PC-3 (cell line): Measurements from ENCODE around the gene FGFRL1. TPM values are rescaled to one million over a fixed set of nuclear protein-coding genes. Genes with fewer than 3 reads are reported as not detected.

Experiments used
- ATAC-seq: fragments of 200-7000 bp; cut with Tn5 transposase; 2 replicates; pipeline ENCODE4 v1.9.1; 2020; ENCODE audit warnings: mild to moderate bottlenecking, moderate library complexity
- BruUV-seq: library from RNA; stranded (reverse); fragments of 400-500 nt; replicated peaks from 2 replicates; lab custom pipeline; 2021; lab: Mats Ljungman, UMichigan
- CTCF ChIA-PET: fragments of 300-600 bp; sonication (Branson Sonifier 250); formaldehyde crosslinking; loops from one replicate; lab custom pipeline; 2022; ENCODE audit warnings: antibody characterized with exemption; lab: Charles Lee
- POLR2A ChIA-PET: fragments of 300-600 bp; sonication (Branson Sonifier 250); formaldehyde crosslinking; loops from one replicate; lab custom pipeline; 2022; ENCODE audit warnings: antibody characterized with exemption; ENCODE audit not compliant: unreplicated experiment; lab: Charles Lee
- DNase-seq: peaks from one replicate; pipeline ENCODE4 v3.0.0-alpha.2; 2015
- H2AFZ ChIP-seq: fragments of 300-600 bp; sonication (generic); 2 replicates; pipeline ENCODE4 v1.6.0; 2016; ENCODE audit warnings: antibody characterized with exemption, low read length
- H3F3A ChIP-seq: fragments of 300-600 bp; sonication (generic); one replicate; pipeline ENCODE4 v1.6.0; 2017; ENCODE audit warnings: antibody characterized with exemption, low read length, control low read depth, mild to moderate bottlenecking; ENCODE audit not compliant: unreplicated experiment
- H3K27ac ChIP-seq: fragments of 300-600 bp; sonication (generic); 2 replicates; pipeline ENCODE4 v1.5.1; 2016; ENCODE audit warnings: mild to moderate bottlenecking, low read length
- H3K27me3 ChIP-seq: fragments of 300-600 bp; sonication (generic); 2 replicates; pipeline ENCODE4 v1.6.1; 2016; ENCODE audit warnings: low read length, mixed read lengths
- H3K36me3 ChIP-seq: fragments of 300-600 bp; sonication (generic); 2 replicates; pipeline ENCODE4 v1.6.1; 2016; ENCODE audit warnings: low read depth, mixed run types, low read length, mixed read lengths
- H3K4me1 ChIP-seq: fragments of 300-600 bp; sonication (generic); 2 replicates; pipeline ENCODE4 v1.5.1; 2016; ENCODE audit warnings: low read length; ENCODE audit not compliant: insufficient read depth
- H3K4me2 ChIP-seq: fragments of 300-600 bp; sonication (generic); 2 replicates; pipeline ENCODE4 v1.6.0; 2016; ENCODE audit warnings: low read length
- H3K4me3 ChIP-seq: fragments of 300-600 bp; sonication (generic); 2 replicates; pipeline ENCODE4 v1.5.1; 2016; ENCODE audit warnings: mild to moderate bottlenecking, low read length, mixed read lengths
- H3K79me2 ChIP-seq: fragments of 300-600 bp; sonication (generic); 2 replicates; pipeline ENCODE4 v1.6.1; 2017; ENCODE audit warnings: low read length, mixed read lengths
- H3K9ac ChIP-seq: fragments of 300-600 bp; sonication (generic); 2 replicates; pipeline ENCODE4 v1.6.0; 2016; ENCODE audit warnings: mild to moderate bottlenecking, low read length
- H3K9me2 ChIP-seq: fragments of 300-600 bp; sonication (generic); replicated peaks from 2 replicates; pipeline ENCODE4 v1.6.1; 2016; ENCODE audit warnings: mixed run types, low read length, mixed read lengths
- H3K9me3 ChIP-seq: fragments of 300-600 bp; sonication (generic); 2 replicates; pipeline ENCODE4 v1.6.1; 2016; ENCODE audit warnings: low read length, mixed read lengths
- H4K20me1 ChIP-seq: fragments of 300-600 bp; sonication (generic); 2 replicates; pipeline ENCODE4 v1.6.1; 2016; ENCODE audit warnings: low read length, mixed read lengths
- CTCF ChIP-seq: fragments of 300-600 bp; sonication (generic); conservative IDR thresholded peaks from 2 replicates; pipeline ENCODE4 v1.5.1; 2017; ENCODE audit warnings: antibody characterized with exemption, low read depth, mild to moderate bottlenecking, low read length
- EZH2 ChIP-seq: fragments of 300-600 bp; sonication (generic); IDR thresholded peaks from one replicate; pipeline ENCODE4 v1.6.1; 2017; ENCODE audit warnings: antibody characterized with exemption, mild to moderate bottlenecking, low read length; ENCODE audit not compliant: unreplicated experiment
- EZH2phosphoT487 ChIP-seq: fragments of 300-600 bp; sonication (generic); IDR thresholded peaks from 2 replicates; pipeline ENCODE4 v1.6.1; 2018; ENCODE audit warnings: mild to moderate bottlenecking, antibody characterized with exemption, low read length, borderline replicate concordance
- intact Hi-C: fragments of 100-400 bp; cut with micrococcal nuclease; formaldehyde crosslinking; loops from 2 replicates; pipeline ENCODE4 v1.9.0; 2023
- total RNA-seq: library from RNA; depleted of rRNA; stranded (reverse); fragments of >200 nt; gene quantifications from 2 replicates; pipeline ENCODE4 v1.2.3, GENCODE V29; 2014

FGFRL1 gene
- total RNA-seq, 1 experiment from 2014 or later: 31.2 TPM

DNA sequence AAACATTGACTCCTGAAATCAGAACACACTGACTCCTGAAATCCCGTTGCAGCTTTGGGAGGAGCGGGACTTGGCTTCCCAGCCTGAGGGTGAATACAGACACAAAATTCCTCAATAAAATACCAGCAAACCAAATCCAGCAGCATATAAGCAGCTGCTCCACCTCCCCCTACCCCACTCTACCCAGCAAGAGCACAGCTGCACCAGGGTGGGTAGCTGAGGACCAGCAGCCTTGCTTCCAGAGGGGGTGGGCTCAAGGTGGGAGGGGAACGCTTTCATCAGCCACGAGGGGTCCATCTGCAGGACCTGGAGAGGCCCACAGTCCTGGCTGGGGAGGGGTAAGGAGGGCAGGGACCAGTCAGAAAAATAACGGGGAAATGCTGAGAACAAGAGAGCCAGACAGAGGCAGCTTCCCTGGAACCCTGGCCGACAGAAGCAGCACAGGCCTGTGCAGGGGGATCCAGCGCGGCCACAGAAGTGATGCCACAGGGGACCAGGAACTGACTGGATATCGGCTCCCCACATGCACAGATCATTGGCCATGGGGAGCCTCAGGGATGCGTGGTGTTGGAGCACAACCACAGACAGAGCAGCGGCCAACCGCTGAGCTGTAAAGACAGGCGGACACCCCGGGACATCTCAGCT is 49.8 kb downstream of the FGFRL1 start:
- no peak overlapping the region for H2AFZ ChIP-seq
- H4K20me1 ChIP-seq: no peaks in the 10 kb centered on the region
- H3K9me3 ChIP-seq: no peaks in the 10 kb centered on the region
- H3F3A ChIP-seq: no peaks in the 10 kb centered on the region
- intact Hi-C loops: no loop called here
- H3K79me2 ChIP-seq: no peaks in the 10 kb centered on the region
- no peaks in the 10 kb centered on the region for H3K36me3 ChIP-seq
- TF ChIP-seq EZH2phosphoT487 (no peak), EZH2 (no peak), CTCF (no peak)
- ATAC-seq (no peak), DNase-seq (no peak)
- no peak overlapping the region for H3K4me3 ChIP-seq
- H3K4me1 ChIP-seq: peaks cover 11% of the 10 kb centered on the region; the same call in 1 of the 2 replicates
- no TSS peak for BruUV-seq
- H3K27ac ChIP-seq: no peak overlapping the region
- no peak overlapping the region for H3K4me2 ChIP-seq
- no peak overlapping the region for H3K9ac ChIP-seq
- H3K9me2 ChIP-seq: no peaks in the 10 kb centered on the region
- CTCF ChIA-PET: no interaction called here
- POLR2A ChIA-PET: no interaction called here
- peaks cover 26% of the 10 kb centered on the region; the same call in 1 of the 2 replicates for H3K27me3 ChIP-seq

DNA sequence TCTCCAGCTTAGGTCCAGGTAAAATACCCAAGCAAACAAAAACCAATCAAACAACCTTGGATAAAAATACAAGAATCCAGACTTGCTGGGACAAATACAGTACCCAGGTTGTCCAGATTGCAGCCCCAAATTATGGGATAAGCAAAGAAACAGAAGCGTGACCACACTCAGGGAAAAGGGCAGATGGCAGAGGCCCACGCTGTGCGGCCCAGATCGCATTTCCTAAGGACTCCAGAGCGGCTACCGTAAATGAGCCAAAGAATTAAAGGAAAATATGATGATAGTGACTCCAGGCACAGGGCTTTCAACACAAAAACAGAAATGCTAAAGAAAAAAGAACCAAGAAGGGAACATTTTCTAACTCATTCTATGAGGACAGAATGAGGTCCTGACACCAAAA is 50.3 kb downstream of the FGFRL1 start:
- no peak overlapping the region for H3K9ac ChIP-seq
- no peaks in the 10 kb centered on the region for H3K9me2 ChIP-seq
- no peak overlapping the region for H3K4me3 ChIP-seq
- ChIA-PET POLR2A (no interaction called here), CTCF (no interaction called here)
- no peaks in the 10 kb centered on the region for H3K9me3 ChIP-seq
- no peak for DNase-seq
- TF ChIP-seq EZH2phosphoT487: no peak
- no peak for TF ChIP-seq EZH2
- TF ChIP-seq CTCF: no peak
- intact Hi-C loops: no loop called here
- no peak overlapping the region for H2AFZ ChIP-seq
- peaks cover 11% of the 10 kb centered on the region; the same call in 1 of the 2 replicates for H3K4me1 ChIP-seq
- H3F3A ChIP-seq: no peaks in the 10 kb centered on the region
- H3K27me3 ChIP-seq: peaks cover 26% of the 10 kb centered on the region; the same call in 1 of the 2 replicates
- no peak overlapping the region for H3K27ac ChIP-seq
- BruUV-seq: no TSS peak
- H3K79me2 ChIP-seq: no peaks in the 10 kb centered on the region
- no peak overlapping the region for H3K4me2 ChIP-seq
- no peaks in the 10 kb centered on the region for H3K36me3 ChIP-seq
- no peak for ATAC-seq
- no peaks in the 10 kb centered on the region for H4K20me1 ChIP-seq

- no peaks in the 10 kb centered on the region for H3K9me2 ChIP-seq
- H3K36me3 ChIP-seq: no peaks in the 10 kb centered on the region
- CTCF ChIA-PET: no interaction called here
- no peaks in the 10 kb centered on the region for H3F3A ChIP-seq
- POLR2A ChIA-PET: no interaction called here
- DNase-seq: no peak
- H3K4me3 ChIP-seq: no peak overlapping the region
- H2AFZ ChIP-seq: no peak overlapping the region
- no peaks in the 10 kb centered on the region for H3K9me3 ChIP-seq
- BruUV-seq: no TSS peak
- intact Hi-C loops: no loop called here
- H3K27ac ChIP-seq: no peak overlapping the region
- no peak for TF ChIP-seq EZH2
- TF ChIP-seq CTCF: no peak
- no peak for TF ChIP-seq EZH2phosphoT487
- peaks cover 26% of the 10 kb centered on the region; the same call in 1 of the 2 replicates for H3K27me3 ChIP-seq
- H4K20me1 ChIP-seq: no peaks in the 10 kb centered on the region
- H3K9ac ChIP-seq: no peak overlapping the region
- ATAC-seq: no peak
- H3K4me2 ChIP-seq: no peak overlapping the region
- H3K4me1 ChIP-seq: peaks cover 11% of the 10 kb centered on the region; the same call in 1 of the 2 replicates
- H3K79me2 ChIP-seq: no peaks in the 10 kb centered on the region
These were observed 51.0 kb downstream of the FGFRL1 start for GRCh38 chr4:1062419-1062818.
